K562 treated with DMSO at 1 percent for 48 hours (cell line): Measurements from ENCODE around the gene VPS16. TPM values are rescaled to one million over a fixed set of nuclear protein-coding genes. Genes with fewer than 3 reads are reported as not detected.

Experiments
- total RNA-seq: library from RNA; unstranded; fragments of 300-600 nt; gene quantifications from 2 replicates; pipeline ENCODE4 v1.2.3, GENCODE V29; 2022; ENCODE audit warnings: low replicate concordance; ENCODE audit errors: extremely low read depth

VPS16 gene
- total RNA-seq, result not detected in 2 replicates

DNA sequence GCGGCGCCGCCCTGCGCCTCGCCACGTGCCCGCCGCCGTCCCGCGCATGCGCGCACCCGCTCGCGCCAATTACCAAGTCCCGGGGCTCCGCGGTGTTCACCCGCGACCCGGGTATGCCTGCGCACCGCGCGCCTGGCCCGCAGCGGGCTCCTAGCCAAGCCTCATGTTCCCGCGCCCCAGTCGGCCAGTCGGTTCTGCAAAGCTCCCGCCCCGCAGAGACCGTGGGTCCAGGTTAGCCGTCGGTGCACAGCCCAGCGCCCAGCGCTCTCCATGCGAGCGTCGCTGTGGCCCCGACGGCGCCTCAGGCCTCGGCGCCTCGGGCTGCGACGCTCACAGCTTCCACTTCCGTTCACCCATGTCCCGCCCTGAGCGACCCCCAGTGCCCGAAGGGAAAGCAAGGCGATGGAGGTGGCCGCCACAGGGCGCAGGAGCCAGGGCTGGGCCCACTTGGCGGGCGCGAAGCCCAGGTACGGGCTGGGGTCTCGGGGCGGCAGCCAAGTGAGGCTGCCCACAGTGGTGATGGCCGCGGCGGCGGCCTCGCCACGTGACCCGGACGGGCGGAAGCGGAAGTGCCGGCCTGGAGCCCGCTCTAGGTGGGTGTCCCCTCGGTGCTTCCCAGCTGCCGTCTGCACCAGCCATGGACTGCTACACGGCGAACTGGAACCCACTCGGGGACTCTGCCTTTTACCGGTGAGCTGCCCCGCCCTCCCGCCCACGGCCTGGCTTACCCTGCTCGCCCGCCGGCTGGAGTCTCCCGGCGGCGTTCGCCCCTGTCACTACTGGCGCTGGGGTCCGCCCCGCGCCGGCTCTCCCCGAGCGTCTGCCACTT lies at the start of gene VPS16, which contains the start of gene PCED1A:
Gene VPS16, plus strand, starts transcription at position 608 of the 829 bp plus-strand sequence. Its CDS starts 30 bp downstream, at position 638.
Gene PCED1A, minus strand, starts transcription at position 518 of the 829 bp plus-strand sequence. CDS start 743 bp downstream, outside the sequence.

DNA sequence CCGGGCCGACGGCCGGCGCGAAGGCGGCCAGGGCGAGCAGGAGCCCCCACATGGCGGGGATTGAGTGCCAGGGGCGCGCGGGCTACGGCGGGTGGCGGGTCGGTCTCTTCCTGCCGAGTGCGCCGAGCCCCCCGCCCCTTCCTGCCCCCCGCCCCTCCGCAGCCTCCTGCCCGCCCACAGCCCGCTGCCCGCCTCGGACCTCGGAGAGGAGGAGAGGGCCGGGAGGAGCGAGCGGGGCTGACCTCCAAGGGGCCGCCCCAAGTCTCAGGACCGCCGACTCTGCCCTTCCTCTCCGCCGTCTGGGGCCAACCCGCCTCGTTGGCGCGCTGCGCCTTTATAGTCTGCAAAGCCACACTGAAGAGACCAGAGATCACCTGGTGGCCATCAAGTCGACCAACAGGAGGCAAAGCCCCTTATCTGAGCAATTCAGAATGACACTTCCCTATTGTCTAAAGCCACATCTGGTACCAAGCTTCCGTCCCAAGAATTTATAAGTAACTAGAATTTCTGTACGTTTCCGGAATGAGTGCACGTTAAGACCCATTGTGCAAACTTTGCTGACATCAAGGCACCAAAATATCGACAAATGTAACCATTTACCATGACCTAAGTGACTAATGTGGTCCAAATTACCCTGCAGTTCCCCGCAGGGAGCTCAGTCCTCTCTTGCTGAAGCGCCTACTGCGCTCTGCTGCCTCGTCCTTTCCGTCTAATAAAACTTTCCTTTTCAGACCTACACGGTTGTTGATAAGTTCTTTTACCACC lies 39.8 kb upstream of the VPS16 start, which contains the start of gene CPXM1:
Gene CPXM1, minus strand, starts transcription at position 107 of the 765 bp plus-strand sequence. Its CDS starts 55 bp downstream, at position 52.

DNA sequence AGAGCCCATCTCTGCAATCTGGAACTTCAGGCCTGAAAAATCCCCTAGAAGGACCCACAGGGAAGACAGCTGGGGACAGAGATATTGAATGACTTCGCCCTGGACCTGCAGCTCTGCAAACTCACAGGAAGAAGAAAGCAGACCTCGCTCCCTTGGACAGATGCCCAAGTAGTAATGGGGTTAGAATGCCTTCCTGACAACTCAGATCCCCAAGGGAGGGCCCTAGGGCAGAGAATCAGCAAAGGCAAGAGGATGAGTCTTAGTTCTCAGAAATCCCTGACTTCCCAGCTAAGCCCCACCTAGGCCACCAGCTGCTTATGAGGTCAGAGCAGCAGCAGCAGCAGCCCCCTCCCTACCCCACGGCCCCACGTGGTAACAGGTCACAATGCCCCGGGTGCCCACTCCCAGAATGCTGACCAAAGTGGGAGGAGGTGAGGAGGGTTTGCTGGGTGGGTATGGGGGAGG lies 25.9 kb upstream of the VPS16 start, which contains the start of gene C20orf141:
Gene C20orf141, plus strand, starts transcription at position 401 of the 465 bp plus-strand sequence. CDS start 198 bp downstream, outside the sequence.

DNA sequence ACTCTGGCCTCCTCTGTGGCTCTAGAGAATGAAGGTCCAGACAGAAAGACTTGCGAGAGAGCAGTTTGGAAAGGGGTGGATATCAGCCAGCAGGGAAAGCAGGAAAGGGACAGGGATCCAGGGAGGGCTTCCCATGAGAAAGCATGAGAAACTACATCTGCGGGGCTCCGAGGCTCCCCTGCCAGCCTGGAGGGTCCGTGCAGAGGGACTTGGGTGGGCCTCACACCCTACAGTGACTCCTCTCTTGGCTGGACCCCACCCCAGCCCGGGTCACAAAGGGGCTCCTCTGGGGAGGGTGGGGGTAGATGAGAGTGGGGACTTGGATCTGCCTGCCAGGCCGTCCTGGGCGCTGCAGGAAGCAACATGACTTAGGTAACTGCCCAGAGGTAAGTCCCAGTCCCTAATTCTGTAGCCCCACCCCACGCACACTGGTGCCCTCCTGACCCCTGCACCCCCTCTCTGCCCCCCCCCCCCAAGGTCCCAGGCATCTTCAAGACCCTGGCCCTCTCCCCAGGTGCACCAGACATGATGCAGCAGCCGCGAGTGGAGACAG lies 24.4 kb upstream of the VPS16 start, which contains the start of gene TMEM239:
Gene TMEM239, plus strand, starts transcription at position 335 of the 553 bp plus-strand sequence. Its CDS starts 191 bp downstream, at position 526.

DNA sequence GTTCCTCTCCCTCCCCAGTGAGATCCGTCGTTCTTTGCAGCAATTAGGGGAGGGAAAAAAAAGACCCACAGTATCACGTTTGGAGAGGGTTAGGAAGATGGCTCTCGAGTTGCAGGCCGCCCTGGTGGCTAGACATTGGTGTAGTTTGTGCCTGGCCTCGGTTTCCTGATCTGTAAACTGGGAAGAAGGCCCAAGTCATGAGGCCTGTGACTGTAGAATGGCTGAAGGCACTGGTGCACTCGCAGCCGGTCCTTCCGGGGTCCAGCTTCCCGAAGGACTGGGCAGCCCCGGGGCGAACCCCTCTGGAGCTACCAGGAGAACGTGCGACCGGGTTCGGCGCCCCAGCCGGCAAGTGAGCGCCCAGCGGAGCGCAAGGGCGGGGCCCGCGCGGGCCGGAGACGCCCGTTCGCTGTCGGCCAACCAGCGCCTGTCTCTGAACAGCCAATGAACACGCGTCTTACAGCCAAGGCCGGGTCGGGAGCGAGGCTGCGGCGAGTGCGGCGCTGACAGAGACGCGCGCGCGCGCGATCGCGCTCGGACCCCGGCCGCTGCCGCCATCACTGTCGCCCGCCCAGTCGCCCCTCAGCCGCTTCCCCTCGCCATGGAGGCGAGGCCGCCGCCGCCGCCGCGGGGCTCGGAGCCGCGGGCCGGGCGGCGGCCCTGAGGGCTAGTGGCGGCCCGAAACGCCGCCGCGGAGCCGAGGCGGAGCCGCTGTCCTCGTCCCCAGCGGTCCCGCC lies 32.6 kb downstream of the VPS16 start, which contains the start of gene PTPRA:
Gene PTPRA, plus strand, starts transcription at position 472 of the 737 bp plus-strand sequence. CDS start 90,797 bp downstream, outside the sequence.

Other genes starting within 250 kb of the VPS16 start
- not detected in 2 replicates for gene NOP56, start 188.1 kb upstream of the VPS16 start, total RNA-seq
- gene IDH3B, start 176.5 kb upstream of the VPS16 start, total RNA-seq, result not detected in 2 replicates
- gene EBF4, start 148.0 kb upstream of the VPS16 start, total RNA-seq, result not detected in 2 replicates
- gene CPXM1, start 40.1 kb upstream of the VPS16 start, total RNA-seq, result not detected in 2 replicates
- not detected in 2 replicates for gene C20orf141, start 25.8 kb upstream of the VPS16 start, total RNA-seq
- not detected in 2 replicates for gene TMEM239, start 24.4 kb upstream of the VPS16 start, total RNA-seq
- gene PCED1A, start 90 bp upstream of the VPS16 start, total RNA-seq, result not detected in 2 replicates
- not detected in 2 replicates for gene PTPRA, start 32.7 kb downstream of the VPS16 start, total RNA-seq
- not detected in 2 replicates for gene GNRH2, start 202.9 kb downstream of the VPS16 start, total RNA-seq
- gene MRPS26, start 205.3 kb downstream of the VPS16 start, total RNA-seq, result not detected in 2 replicates
- not detected in 2 replicates for gene OXT, start 230.9 kb downstream of the VPS16 start, total RNA-seq
- gene AVP, start 244.0 kb downstream of the VPS16 start, total RNA-seq, result not detected in 2 replicates